GM12874 (cell line): ENCODE results near the gene LHFPL6.

ENCODE experiments used
- TF ChIP-seq, protein P1 (sequence below): IDR thresholded peaks from 2 replicates; pipeline ENCODE4 v1.5.1; 2011; ENCODE audit warnings: low read depth, mild to moderate bottlenecking, control low read depth, low read length, moderate library complexity; ENCODE audit not compliant: insufficient read depth

The LHFPL6 gene

GRCh38 chr13:39566216-39566869 lies 36.6 kb downstream of the LHFPL6 start:
- TF ChIP-seq, protein P1, sequence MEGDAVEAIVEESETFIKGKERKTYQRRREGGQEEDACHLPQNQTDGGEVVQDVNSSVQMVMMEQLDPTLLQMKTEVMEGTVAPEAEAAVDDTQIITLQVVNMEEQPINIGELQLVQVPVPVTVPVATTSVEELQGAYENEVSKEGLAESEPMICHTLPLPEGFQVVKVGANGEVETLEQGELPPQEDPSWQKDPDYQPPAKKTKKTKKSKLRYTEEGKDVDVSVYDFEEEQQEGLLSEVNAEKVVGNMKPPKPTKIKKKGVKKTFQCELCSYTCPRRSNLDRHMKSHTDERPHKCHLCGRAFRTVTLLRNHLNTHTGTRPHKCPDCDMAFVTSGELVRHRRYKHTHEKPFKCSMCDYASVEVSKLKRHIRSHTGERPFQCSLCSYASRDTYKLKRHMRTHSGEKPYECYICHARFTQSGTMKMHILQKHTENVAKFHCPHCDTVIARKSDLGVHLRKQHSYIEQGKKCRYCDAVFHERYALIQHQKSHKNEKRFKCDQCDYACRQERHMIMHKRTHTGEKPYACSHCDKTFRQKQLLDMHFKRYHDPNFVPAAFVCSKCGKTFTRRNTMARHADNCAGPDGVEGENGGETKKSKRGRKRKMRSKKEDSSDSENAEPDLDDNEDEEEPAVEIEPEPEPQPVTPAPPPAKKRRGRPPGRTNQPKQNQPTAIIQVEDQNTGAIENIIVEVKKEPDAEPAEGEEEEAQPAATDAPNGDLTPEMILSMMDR = no peak

GRCh38 chr13:39565036-39565949 lies 37.7 kb downstream of the LHFPL6 start:
- TF ChIP-seq, protein P1 = no peak

DNA sequence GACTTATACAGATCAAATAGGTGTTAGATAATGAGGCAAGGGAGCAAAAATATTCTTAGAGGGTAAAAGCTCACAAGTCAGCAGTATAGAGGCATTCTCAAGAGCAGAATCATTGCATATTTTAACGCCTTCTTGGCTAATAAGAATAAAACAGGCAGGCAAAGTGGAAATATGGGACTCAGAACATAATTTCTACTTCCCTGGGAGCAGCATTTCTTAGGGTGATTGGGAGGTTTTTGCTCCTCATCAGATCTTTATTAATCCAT lies 39.6 kb downstream of the LHFPL6 start:
- TF ChIP-seq, protein P1 = no peak

- TF ChIP-seq, protein P1 = no peak
These were observed 41.0 kb downstream of the LHFPL6 start for GRCh38 chr13:39561971-39562370.

DNA sequence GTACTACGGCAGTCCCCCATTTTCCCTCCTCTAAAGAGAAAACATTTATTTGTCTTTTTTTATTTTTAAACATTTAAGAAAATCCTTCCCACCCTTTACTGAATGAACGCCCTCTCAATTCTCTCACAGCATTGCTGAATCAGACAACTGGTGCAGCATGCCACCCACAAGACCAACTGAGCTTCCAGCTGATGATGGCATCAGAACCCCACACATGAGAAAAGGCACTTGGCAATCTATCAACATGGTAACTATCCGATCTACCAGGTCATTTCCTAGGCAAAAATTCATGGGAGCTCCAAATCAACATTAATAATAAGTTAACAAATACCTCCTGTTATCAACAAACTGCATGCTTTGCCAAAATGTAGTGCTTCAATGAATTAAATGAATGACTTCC lies 43.1 kb downstream of the LHFPL6 start:
- TF ChIP-seq, protein P1 = no peak

GRCh38 chr13:39557285-39557955 lies 45.6 kb downstream of the LHFPL6 start:
- TF ChIP-seq, protein P1 = no peak

GRCh38 chr13:39556866-39557265 lies 46.1 kb downstream of the LHFPL6 start:
- TF ChIP-seq, protein P1 = no peak
